H9 (cell line): ENCODE measurements around the gene USP49. TPM values are rescaled to one million over a fixed set of nuclear protein-coding genes. Genes with fewer than 3 reads are reported as not detected.
A peak's percentile ranks its signal among the peaks of the same experiment; 100 is the strongest.

Source experiments
- DNase-seq: peaks from one replicate; pipeline ENCODE4 v3.0.0-alpha.2; 2017
- H2AFZ ChIP-seq: one replicate; pipeline ENCODE4 v1.6.1; 2013; ENCODE audit warnings: mild to moderate bottlenecking, low read length, control low read depth, moderate library complexity
- H2AK5ac ChIP-seq: 2 replicates; pipeline ENCODE4 v1.6.1; 2013; ENCODE audit warnings: low read length, control low read depth, mixed read lengths; ENCODE audit not compliant: insufficient read length
- H2BK120ac ChIP-seq: one replicate; pipeline ENCODE4 v1.6.1; 2013; ENCODE audit warnings: low read depth, mild to moderate bottlenecking, low read length, control low read depth, inconsistent platforms; ENCODE audit not compliant: poor library complexity, severe bottlenecking
- H2BK12ac ChIP-seq: 2 replicates; pipeline ENCODE4 v1.6.1; 2013; ENCODE audit warnings: low read length, control low read depth, mixed read lengths, low read depth; ENCODE audit not compliant: insufficient read length
- H2BK15ac ChIP-seq: 2 replicates; pipeline ENCODE4 v1.6.1; 2013; ENCODE audit warnings: low read depth, low read length, control low read depth
- H2BK20ac ChIP-seq: one replicate; pipeline ENCODE4 v1.6.1; 2013; ENCODE audit warnings: low read depth, mild to moderate bottlenecking, low read length, control low read depth, inconsistent platforms; ENCODE audit not compliant: poor library complexity, severe bottlenecking
- H2BK5ac ChIP-seq: 2 replicates; pipeline ENCODE4 v1.6.1; 2013; ENCODE audit warnings: low read length, control low read depth, mixed read lengths; ENCODE audit not compliant: insufficient read length
- H3K14ac ChIP-seq: 2 replicates; pipeline ENCODE4 v1.6.1; 2013; ENCODE audit warnings: low read length, control low read depth; ENCODE audit not compliant: insufficient read depth
- H3K18ac ChIP-seq: 2 replicates; pipeline ENCODE4 v1.6.1; 2013; ENCODE audit warnings: low read depth, mild to moderate bottlenecking, mixed read lengths, low read length, control low read depth; ENCODE audit not compliant: insufficient read length
- H3K23ac ChIP-seq: 2 replicates; pipeline ENCODE4 v1.6.1; 2013; ENCODE audit warnings: low read length, control low read depth, mixed read lengths, low read depth; ENCODE audit not compliant: insufficient read length
- H3K23me2 ChIP-seq: 2 replicates; pipeline ENCODE4 v1.6.1; 2013; ENCODE audit warnings: low read depth, mild to moderate bottlenecking, mixed read lengths, low read length, control low read depth; ENCODE audit not compliant: insufficient read length, poor library complexity, severe bottlenecking
- H3K27ac ChIP-seq: 2 replicates; pipeline ENCODE4 v1.5.1; 2013; ENCODE audit warnings: low read length, control low read depth, mixed read lengths, low read depth; ENCODE audit not compliant: insufficient read length
- H3K27me3 ChIP-seq: 2 replicates; pipeline ENCODE4 v1.6.1; 2013; ENCODE audit warnings: low read length, control low read depth, inconsistent platforms; ENCODE audit not compliant: insufficient read depth
- H3K4ac ChIP-seq: 2 replicates; pipeline ENCODE4 v1.6.1; 2013; ENCODE audit warnings: low read depth, mild to moderate bottlenecking, control low read depth, inconsistent platforms, low read length, moderate library complexity
- H3K4me1 ChIP-seq: 2 replicates; pipeline ENCODE4 v1.6.1; 2013; ENCODE audit warnings: low read length, control low read depth, inconsistent platforms; ENCODE audit not compliant: insufficient read depth
- H3K4me2 ChIP-seq: 2 replicates; pipeline ENCODE4 v1.6.1; 2013; ENCODE audit warnings: low read length, control low read depth, mixed read lengths; ENCODE audit not compliant: insufficient read length, insufficient read depth
- H3K56ac ChIP-seq: 2 replicates; pipeline ENCODE4 v1.6.1; 2013; ENCODE audit warnings: low read depth, mild to moderate bottlenecking, mixed read lengths, low read length, control low read depth; ENCODE audit not compliant: insufficient read length
- H3K79me1 ChIP-seq: 2 replicates; pipeline ENCODE4 v1.6.1; 2013; ENCODE audit warnings: low read depth, mild to moderate bottlenecking, moderate library complexity, low read length, control low read depth, inconsistent platforms; ENCODE audit not compliant: insufficient read depth, poor library complexity, severe bottlenecking
- H3K79me2 ChIP-seq: 2 replicates; pipeline ENCODE4 v1.6.1; 2013; ENCODE audit warnings: low read length, control low read depth, inconsistent platforms; ENCODE audit not compliant: insufficient read depth
- H3K9ac ChIP-seq: 2 replicates; pipeline ENCODE4 v1.6.1; 2013; ENCODE audit warnings: low read length, control low read depth, mixed read lengths; ENCODE audit not compliant: insufficient read length; ENCODE audit errors: extremely low read depth
- H3K9me3 ChIP-seq: one replicate; pipeline ENCODE4 v1.6.1; 2013; ENCODE audit warnings: low read depth, low read length, inconsistent platforms; ENCODE audit not compliant: control insufficient read depth
- H3T11ph ChIP-seq: one replicate; pipeline ENCODE4 v1.6.1; 2013; ENCODE audit warnings: mild to moderate bottlenecking, low read length, control low read depth, inconsistent platforms
- H4K20me1 ChIP-seq: one replicate; pipeline ENCODE4 v1.6.1; 2013; ENCODE audit not compliant: control insufficient read depth, insufficient read length, insufficient read depth
- H4K5ac ChIP-seq: 2 replicates; pipeline ENCODE4 v1.6.1; 2013; ENCODE audit warnings: low read depth, mild to moderate bottlenecking, mixed read lengths, low read length, control low read depth; ENCODE audit not compliant: insufficient read length
- H4K8ac ChIP-seq: replicated peaks from 2 replicates; pipeline ENCODE4 v1.6.1; 2013; ENCODE audit warnings: low read length, control low read depth, mixed read lengths, low read depth; ENCODE audit not compliant: insufficient read length
- H4K91ac ChIP-seq: 2 replicates; pipeline ENCODE4 v1.6.1; 2013; ENCODE audit warnings: low read depth, mild to moderate bottlenecking, moderate library complexity, mixed read lengths, low read length, control low read depth; ENCODE audit not compliant: insufficient read length
- H3K27ac Mint-ChIP-seq, 3 experiments: 2 replicates in 2 of 3; 3 replicates in 1 of 3; pipeline ENCODE4 v1.8.0; 2020 to 2021; ENCODE audit warnings: mixed read lengths in 3 of 3, mild to moderate bottlenecking in 1 of 3, moderate library complexity in 1 of 3
- H3K27me3 Mint-ChIP-seq: 2 replicates; pipeline ENCODE4 v1.8.0; 2021; ENCODE audit warnings: low read depth, mild to moderate bottlenecking, moderate library complexity, mixed read lengths
- H3K36me3 Mint-ChIP-seq, 3 experiments: 2 replicates in 2 of 3; 3 replicates in 1 of 3; pipeline ENCODE4 v1.8.0; 2020 to 2021; ENCODE audit warnings: low read depth in 3 of 3, mixed read lengths in 3 of 3; ENCODE audit not compliant: insufficient read depth in 1 of 3
- H3K4me1 Mint-ChIP-seq, 2 experiments: 2 replicates each; pipeline ENCODE4 v1.8.0; 2020; ENCODE audit warnings: mixed read lengths in 2 of 2
- H3K4me3 Mint-ChIP-seq, 2 experiments: 2 replicates in 1 of 2; 3 replicates in 1 of 2; pipeline ENCODE4 v1.8.0; 2020 to 2021; ENCODE audit warnings: mild to moderate bottlenecking in 2 of 2, mixed read lengths in 2 of 2, moderate library complexity in 1 of 2
- H3K9me3 Mint-ChIP-seq, 2 experiments: 2 replicates in 1 of 2; 3 replicates in 1 of 2; pipeline ENCODE4 v1.8.0; 2020; ENCODE audit warnings: mild to moderate bottlenecking in 2 of 2, mixed read lengths in 2 of 2, moderate library complexity in 1 of 2
- CTCF ChIP-seq: fragments of 200-600 bp; sonication (generic); conservative IDR thresholded peaks from 3 replicates; pipeline ENCODE4 v1.8.0; 2021; ENCODE audit warnings: antibody characterized with exemption, mild to moderate bottlenecking
- WGBS: extraction: QIAGEN DNeasy Blood & Tissue Kit; methylation state at CpG from one replicate; pipeline ENCODE4 v1.1.7; 2013; ENCODE audit warnings: missing lambda C conversion rate, low lambda C conversion rate, mixed read lengths; ENCODE audit not compliant: insufficient read length; ENCODE audit errors: extremely low coverage; 5-methylcytosine and 5-hydroxymethylcytosine counted together
- total RNA-seq: library from RNA; stranded (reverse); gene quantifications from 2 replicates; pipeline ENCODE4 v1.2.1, GENCODE V29; 2021

USP49 gene
- total RNA-seq, 1 experiment from 2014 or later: 19.0 TPM

- H2AFZ ChIP-seq: no peak overlapping the region
- no peaks in the 10 kb centered on the region for H3K79me2 ChIP-seq
- H3K4me1 ChIP-seq: no peaks in the 10 kb centered on the region
- no peak for DNase-seq
- H2BK15ac ChIP-seq: no peak overlapping the region
- H3K79me1 ChIP-seq: no peaks in the 10 kb centered on the region
- no peaks in the 10 kb centered on the region for H3K9me3 ChIP-seq
- Mint-ChIP-seq H3K4me3 (no peak overlapping the region), H3K36me3 (no peaks in the 10 kb centered on the region), H3K9me3 (no peaks in the 10 kb centered on the region), H3K27ac (peak overlapping the region in 1 of 3 experiments; percentile 31; a peak in 1 of 7 replicates), H3K4me1 (peaks cover 5 to 9% of the 10 kb centered on the region in 2 experiments; a peak in 3 of 4 replicates), H3K27me3 (peaks cover 14% of the 10 kb centered on the region)
- H3K23ac ChIP-seq: no peak overlapping the region
- H3K18ac ChIP-seq: no peak overlapping the region
- H3K56ac ChIP-seq: no peak overlapping the region
- no peak for TF ChIP-seq CTCF
- no peak overlapping the region for H3K4me2 ChIP-seq
- H3K9ac ChIP-seq: no peak overlapping the region
- H3K27ac ChIP-seq: no peak overlapping the region
- no peak overlapping the region for H4K91ac ChIP-seq
- H3K27me3 ChIP-seq: no peaks in the 10 kb centered on the region
- no peaks in the 10 kb centered on the region for H4K20me1 ChIP-seq
- no peak overlapping the region for H3T11ph ChIP-seq
- no peak overlapping the region for H2BK20ac ChIP-seq
- H2BK12ac ChIP-seq: no peak overlapping the region
- no peak overlapping the region for H2AK5ac ChIP-seq
- no peak overlapping the region for H2BK5ac ChIP-seq
- no peak overlapping the region for H3K14ac ChIP-seq
- H4K8ac ChIP-seq: no peak overlapping the region
- H4K5ac ChIP-seq: no peak overlapping the region
- no peak overlapping the region for H3K4ac ChIP-seq
- WGBS: no CpG with 5 or more reads among the region's 8 CpGs
- H3K23me2 ChIP-seq: no peaks in the 10 kb centered on the region
- H2BK120ac ChIP-seq: no peak overlapping the region
These were observed 137.1 kb downstream of the USP49 start for GRCh38 chr6:41757931-41758640.
